Testis (tissue), 3 donors: ENCODE data around the gene ABCA13. TPM values are rescaled to one million over a fixed set of nuclear protein-coding genes. Genes with fewer than 3 reads are reported as not detected.

Experiments used
- DNase-seq: peaks from one replicate; pipeline ENCODE4 v3.0.0-alpha.2; 2019
- H3K27ac ChIP-seq, 2 donors: fragments of 200-600 bp; sonication (generic); one replicate each; pipeline ENCODE4 v1.5.1; 2019
- H3K27me3 ChIP-seq: fragments of 200-600 bp; sonication (generic); one replicate; pipeline ENCODE4 v1.5.1; 2019
- H3K36me3 ChIP-seq: fragments of 200-600 bp; sonication (generic); one replicate; pipeline ENCODE4 v1.5.1; 2017; ENCODE audit warnings: low read depth; ENCODE audit errors: missing control alignments
- H3K4me1 ChIP-seq: fragments of 200-600 bp; sonication (generic); one replicate; pipeline ENCODE4 v1.5.1; 2019
- H3K4me3 ChIP-seq, 2 donors: fragments of 200-600 bp; sonication (generic); one replicate each; pipeline ENCODE4 v1.5.1; 2017 to 2019
- H3K9me3 ChIP-seq: fragments of 200-600 bp; sonication (generic); one replicate; pipeline ENCODE4 v1.5.1; 2017
- CTCF ChIP-seq, 3 experiments: fragments of 450-650 bp in 2 of 3; fragments of 200-600 bp in 1 of 3; sonication (generic) in 1 of 3; IDR thresholded peaks; one replicate each; pipeline ENCODE4 v1.5.1; 2016 to 2019; ENCODE audit warnings: antibody characterized with exemption in 3 of 3, mild to moderate bottlenecking in 2 of 3, moderate library complexity in 1 of 3
- POLR2A ChIP-seq: fragments of 450-650 bp; IDR thresholded peaks from one replicate; pipeline ENCODE4 v1.6.1; 2017; ENCODE audit warnings: antibody characterized with exemption, mild to moderate bottlenecking, moderate library complexity
- WGBS, 2 donors: methylation state at CpG; one replicate each; pipeline ENCODE4 v1.1.5; 2018; 5-methylcytosine and 5-hydroxymethylcytosine counted together
- intact Hi-C: fragments of 100-400 bp; cut with DNase I; formaldehyde crosslinking; loops from one replicate; pipeline ENCODE4 v1.15.1; 2023; ENCODE audit warnings: low total_unique reads
- polyA plus RNA-seq: library from polyadenylated mRNA; stranded (reverse); fragments of 350-450 nt; fragmentation: Illumina TruSeq; extraction: RNeasy Lipid Tissue Mini Kit (QIAGEN cat#74804); gene quantifications from one replicate; pipeline ENCODE4 v1.2.3, GENCODE V29; 2014; ENCODE audit warnings: low read depth, low replicate concordance; ENCODE audit not compliant: insufficient read depth
- total RNA-seq, 2 donors: library from RNA; depleted of rRNA; stranded (reverse); fragments of >200 nt; gene quantifications; one replicate each; pipeline ENCODE4 v1.2.3, GENCODE V29; 2016

ABCA13 gene
- total and polyA plus RNA-seq, 3 donors from 2014 or later: 3.5 to 7.3 (median 4.3) TPM

GRCh38 chr7:48424731-48425130 is 253.5 kb downstream of the ABCA13 start:
- H3K4me1 ChIP-seq: no peaks in the 10 kb centered on the region
- no peaks in the 10 kb centered on the region for H3K27me3 ChIP-seq
- H3K4me3 ChIP-seq: no peak overlapping the region
- peak; percentile 56 for DNase-seq
- intact Hi-C loops: no loop called here
- 47 to 69% methylated on average over 3 of the region's 3 CpGs for WGBS, 2 donors
- no peak overlapping the region for H3K27ac ChIP-seq
- TF ChIP-seq POLR2A (no peak), CTCF (IDR thresholded peaks at IDR 0.05) (peak in 2 of 3 experiments; percentile 46 to 69)
- no peaks in the 10 kb centered on the region for H3K36me3 ChIP-seq
- no peaks in the 10 kb centered on the region for H3K9me3 ChIP-seq

GRCh38 chr7:48426331-48426965 is 255.2 kb downstream of the ABCA13 start:
- no peaks in the 10 kb centered on the region for H3K9me3 ChIP-seq
- no peak for DNase-seq
- H3K36me3 ChIP-seq: no peaks in the 10 kb centered on the region
- 69 to 80% methylated on average over 6 of the region's 6 CpGs for WGBS, 2 donors
- H3K27me3 ChIP-seq: no peaks in the 10 kb centered on the region
- no peaks in the 10 kb centered on the region for H3K4me1 ChIP-seq
- intact Hi-C loops: no loop called here
- no peak overlapping the region for H3K27ac ChIP-seq
- TF ChIP-seq CTCF (IDR thresholded peaks at IDR 0.05): no peak
- TF ChIP-seq POLR2A: no peak
- no peak overlapping the region for H3K4me3 ChIP-seq

GRCh38 chr7:48426966-48427555 is 255.8 kb downstream of the ABCA13 start:
- no peaks in the 10 kb centered on the region for H3K9me3 ChIP-seq
- H3K4me3 ChIP-seq: no peak overlapping the region
- H3K36me3 ChIP-seq: no peaks in the 10 kb centered on the region
- WGBS, 2 donors: 55 to 72% methylated on average over 5 of the region's 5 CpGs
- H3K27ac ChIP-seq: no peak overlapping the region
- intact Hi-C loops: no loop called here
- no peaks in the 10 kb centered on the region for H3K27me3 ChIP-seq
- H3K4me1 ChIP-seq: no peaks in the 10 kb centered on the region
- TF ChIP-seq POLR2A: no peak
- no peak for TF ChIP-seq CTCF (IDR thresholded peaks at IDR 0.05)
- no peak for DNase-seq

- DNase-seq: no peak
- Histone ChIP-seq H3K27me3 (no peaks in the 10 kb centered on the region), H3K4me1 (no peaks in the 10 kb centered on the region), H3K9me3 (no peaks in the 10 kb centered on the region), H3K27ac (no peak overlapping the region), H3K36me3 (no peaks in the 10 kb centered on the region), H3K4me3 (no peak overlapping the region)
- TF ChIP-seq CTCF (IDR thresholded peaks at IDR 0.05) (no peak), POLR2A (no peak)
- intact Hi-C loops: no loop called here
- 86 to 88% methylated on average over 5 of the region's 5 CpGs for WGBS, 2 donors
These were observed 256.4 kb downstream of the ABCA13 start for GRCh38 chr7:48427671-48428070.
